PC-3 (cell line): ENCODE results near the gene SPINK1. TPM values are rescaled to one million over a fixed set of nuclear protein-coding genes. Genes with fewer than 3 reads are reported as not detected.
"Not testable (repeated sequence)": the region's sequence is repeated elsewhere in the genome, so short reads cannot be mapped to it uniquely, and the experiment has no call there.

Experiments used
- ATAC-seq: fragments of 200-7000 bp; cut with Tn5 transposase; 2 replicates; pipeline ENCODE4 v1.9.1; 2020; ENCODE audit warnings: mild to moderate bottlenecking, moderate library complexity
- BruUV-seq: library from RNA; stranded (reverse); fragments of 400-500 nt; replicated peaks from 2 replicates; lab custom pipeline; 2021; lab: Mats Ljungman, UMichigan
- CTCF ChIA-PET: fragments of 300-600 bp; sonication (Branson Sonifier 250); formaldehyde crosslinking; loops from one replicate; lab custom pipeline; 2022; ENCODE audit warnings: antibody characterized with exemption; lab: Charles Lee
- POLR2A ChIA-PET: fragments of 300-600 bp; sonication (Branson Sonifier 250); formaldehyde crosslinking; loops from one replicate; lab custom pipeline; 2022; ENCODE audit warnings: antibody characterized with exemption; ENCODE audit not compliant: unreplicated experiment; lab: Charles Lee
- DNase-seq: peaks from one replicate; pipeline ENCODE4 v3.0.0-alpha.2; 2015
- H2AFZ ChIP-seq: fragments of 300-600 bp; sonication (generic); 2 replicates; pipeline ENCODE4 v1.6.0; 2016; ENCODE audit warnings: antibody characterized with exemption, low read length
- H3F3A ChIP-seq: fragments of 300-600 bp; sonication (generic); one replicate; pipeline ENCODE4 v1.6.0; 2017; ENCODE audit warnings: antibody characterized with exemption, low read length, control low read depth, mild to moderate bottlenecking; ENCODE audit not compliant: unreplicated experiment
- H3K27ac ChIP-seq: fragments of 300-600 bp; sonication (generic); 2 replicates; pipeline ENCODE4 v1.5.1; 2016; ENCODE audit warnings: mild to moderate bottlenecking, low read length
- H3K27me3 ChIP-seq: fragments of 300-600 bp; sonication (generic); 2 replicates; pipeline ENCODE4 v1.6.1; 2016; ENCODE audit warnings: low read length, mixed read lengths
- H3K36me3 ChIP-seq: fragments of 300-600 bp; sonication (generic); 2 replicates; pipeline ENCODE4 v1.6.1; 2016; ENCODE audit warnings: low read depth, mixed run types, low read length, mixed read lengths
- H3K4me1 ChIP-seq: fragments of 300-600 bp; sonication (generic); 2 replicates; pipeline ENCODE4 v1.5.1; 2016; ENCODE audit warnings: low read length; ENCODE audit not compliant: insufficient read depth
- H3K4me2 ChIP-seq: fragments of 300-600 bp; sonication (generic); 2 replicates; pipeline ENCODE4 v1.6.0; 2016; ENCODE audit warnings: low read length
- H3K4me3 ChIP-seq: fragments of 300-600 bp; sonication (generic); 2 replicates; pipeline ENCODE4 v1.5.1; 2016; ENCODE audit warnings: mild to moderate bottlenecking, low read length, mixed read lengths
- H3K79me2 ChIP-seq: fragments of 300-600 bp; sonication (generic); 2 replicates; pipeline ENCODE4 v1.6.1; 2017; ENCODE audit warnings: low read length, mixed read lengths
- H3K9ac ChIP-seq: fragments of 300-600 bp; sonication (generic); 2 replicates; pipeline ENCODE4 v1.6.0; 2016; ENCODE audit warnings: mild to moderate bottlenecking, low read length
- H3K9me2 ChIP-seq: fragments of 300-600 bp; sonication (generic); replicated peaks from 2 replicates; pipeline ENCODE4 v1.6.1; 2016; ENCODE audit warnings: mixed run types, low read length, mixed read lengths
- H3K9me3 ChIP-seq: fragments of 300-600 bp; sonication (generic); 2 replicates; pipeline ENCODE4 v1.6.1; 2016; ENCODE audit warnings: low read length, mixed read lengths
- H4K20me1 ChIP-seq: fragments of 300-600 bp; sonication (generic); 2 replicates; pipeline ENCODE4 v1.6.1; 2016; ENCODE audit warnings: low read length, mixed read lengths
- EZH2 ChIP-seq: fragments of 300-600 bp; sonication (generic); IDR thresholded peaks from one replicate; pipeline ENCODE4 v1.6.1; 2017; ENCODE audit warnings: antibody characterized with exemption, mild to moderate bottlenecking, low read length; ENCODE audit not compliant: unreplicated experiment
- EZH2phosphoT487 ChIP-seq: fragments of 300-600 bp; sonication (generic); IDR thresholded peaks from 2 replicates; pipeline ENCODE4 v1.6.1; 2018; ENCODE audit warnings: mild to moderate bottlenecking, antibody characterized with exemption, low read length, borderline replicate concordance
- intact Hi-C: fragments of 100-400 bp; cut with micrococcal nuclease; formaldehyde crosslinking; loops from 2 replicates; pipeline ENCODE4 v1.9.0; 2023
- total RNA-seq: library from RNA; depleted of rRNA; stranded (reverse); fragments of >200 nt; gene quantifications from 2 replicates; pipeline ENCODE4 v1.2.3, GENCODE V29; 2014
- TF ChIP-seq, protein P1 (sequence below): fragments of 300-600 bp; sonication (generic); conservative IDR thresholded peaks from 2 replicates; pipeline ENCODE4 v1.5.1; 2017; ENCODE audit warnings: antibody characterized with exemption, low read depth, mild to moderate bottlenecking, low read length

The SPINK1 gene
- total RNA-seq, 1 experiment from 2014 or later, result not detected

GRCh38 chr5:147832541-147832940 lies 1.1 kb upstream of the SPINK1 start:
- no TSS peak for BruUV-seq
- H3K79me2 ChIP-seq, result no peaks in the 10 kb centered on the region
- H4K20me1 ChIP-seq, result no peaks in the 10 kb centered on the region
- intact Hi-C loops, result no loop called here
- ChIA-PET POLR2A (no interaction called here), CTCF (no interaction called here)
- H3K4me1 ChIP-seq, result peaks cover 23% of the 10 kb centered on the region
- H3K36me3 ChIP-seq, result no peaks in the 10 kb centered on the region
- H3K9ac ChIP-seq, result no peak overlapping the region
- H3K27me3 ChIP-seq, result no peaks in the 10 kb centered on the region
- no peak for TF ChIP-seq EZH2
- TF ChIP-seq, protein P1, sequence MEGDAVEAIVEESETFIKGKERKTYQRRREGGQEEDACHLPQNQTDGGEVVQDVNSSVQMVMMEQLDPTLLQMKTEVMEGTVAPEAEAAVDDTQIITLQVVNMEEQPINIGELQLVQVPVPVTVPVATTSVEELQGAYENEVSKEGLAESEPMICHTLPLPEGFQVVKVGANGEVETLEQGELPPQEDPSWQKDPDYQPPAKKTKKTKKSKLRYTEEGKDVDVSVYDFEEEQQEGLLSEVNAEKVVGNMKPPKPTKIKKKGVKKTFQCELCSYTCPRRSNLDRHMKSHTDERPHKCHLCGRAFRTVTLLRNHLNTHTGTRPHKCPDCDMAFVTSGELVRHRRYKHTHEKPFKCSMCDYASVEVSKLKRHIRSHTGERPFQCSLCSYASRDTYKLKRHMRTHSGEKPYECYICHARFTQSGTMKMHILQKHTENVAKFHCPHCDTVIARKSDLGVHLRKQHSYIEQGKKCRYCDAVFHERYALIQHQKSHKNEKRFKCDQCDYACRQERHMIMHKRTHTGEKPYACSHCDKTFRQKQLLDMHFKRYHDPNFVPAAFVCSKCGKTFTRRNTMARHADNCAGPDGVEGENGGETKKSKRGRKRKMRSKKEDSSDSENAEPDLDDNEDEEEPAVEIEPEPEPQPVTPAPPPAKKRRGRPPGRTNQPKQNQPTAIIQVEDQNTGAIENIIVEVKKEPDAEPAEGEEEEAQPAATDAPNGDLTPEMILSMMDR, result no peak
- no peak for TF ChIP-seq EZH2phosphoT487
- ATAC-seq (no peak), DNase-seq (no peak)
- no peaks in the 10 kb centered on the region for H3K9me3 ChIP-seq
- H3K27ac ChIP-seq, result no peak overlapping the region
- H3K4me2 ChIP-seq, result no peak overlapping the region
- no peaks in the 10 kb centered on the region for H3F3A ChIP-seq
- no peaks in the 10 kb centered on the region for H3K9me2 ChIP-seq
- H3K4me3 ChIP-seq, result no peak overlapping the region
- H2AFZ ChIP-seq, result no peak overlapping the region

DNA sequence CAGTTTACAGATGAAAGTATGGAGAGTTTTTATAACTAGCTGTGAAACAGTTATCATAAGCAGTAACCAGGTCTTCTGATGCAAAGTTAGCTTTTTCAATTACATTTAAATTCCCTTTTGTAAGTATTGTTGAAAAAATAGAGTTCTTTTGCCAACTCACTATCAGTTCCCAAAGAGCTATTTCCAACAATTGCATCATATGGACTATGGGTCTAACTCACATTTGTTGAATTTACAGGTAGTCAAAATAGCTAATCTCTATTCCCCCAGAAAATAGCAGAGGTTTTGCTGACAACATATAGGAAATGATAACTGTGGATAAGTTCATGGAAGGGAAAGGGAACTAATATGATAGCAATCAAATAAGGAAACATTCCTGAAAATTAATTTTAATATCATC lies 1.4 kb downstream of the SPINK1 start:
- no peak for TF ChIP-seq EZH2phosphoT487
- no peak for TF ChIP-seq EZH2
- TF ChIP-seq, protein P1, result no peak
- peaks cover 8% of the 10 kb centered on the region for H3K4me1 ChIP-seq
- no peak for DNase-seq
- no peaks in the 10 kb centered on the region for H3K27me3 ChIP-seq
- no peak overlapping the region for H2AFZ ChIP-seq
- H3K9me2 ChIP-seq, result no peaks in the 10 kb centered on the region
- no peaks in the 10 kb centered on the region for H3K79me2 ChIP-seq
- no peaks in the 10 kb centered on the region for H3K36me3 ChIP-seq
- no peak for ATAC-seq
- no peak overlapping the region for H3K9ac ChIP-seq
- H3F3A ChIP-seq, result no peaks in the 10 kb centered on the region
- BruUV-seq, result no TSS peak
- H4K20me1 ChIP-seq, result no peaks in the 10 kb centered on the region
- H3K27ac ChIP-seq, result no peak overlapping the region
- no peaks in the 10 kb centered on the region for H3K9me3 ChIP-seq
- H3K4me3 ChIP-seq, result no peak overlapping the region
- POLR2A ChIA-PET, result interaction anchor here (0.6 kb wide), 2 partner anchors 105 to 226 kb away, joined by 3 to 5 read pairs; no protein-coding TSS in a partner anchor
- intact Hi-C loops, result no loop called here
- H3K4me2 ChIP-seq, result no peak overlapping the region
- CTCF ChIA-PET, result no interaction called here

DNA sequence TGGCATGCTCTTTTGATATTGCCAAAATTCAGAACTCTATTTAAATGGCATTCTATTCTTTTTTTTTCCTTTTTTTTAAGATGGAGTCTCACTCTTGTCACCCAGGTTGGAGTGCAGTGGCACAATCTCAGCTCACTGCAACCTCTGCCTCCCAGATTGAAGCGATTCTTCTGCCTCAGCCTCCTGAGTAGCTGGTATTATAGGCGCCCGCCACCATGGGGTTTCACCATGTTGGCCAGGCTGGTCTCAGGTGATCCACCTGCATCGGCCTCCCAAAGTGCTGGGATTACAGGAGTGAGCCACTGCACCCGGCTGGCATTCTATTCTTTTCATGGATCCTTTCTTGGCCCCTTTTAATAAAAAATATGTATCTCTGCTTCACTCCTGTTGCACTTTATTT lies 4.5 kb downstream of the SPINK1 start:
- H3K9ac ChIP-seq, DNase-seq, POLR2A ChIA-PET, H4K20me1 ChIP-seq, H3K9me2 ChIP-seq, intact Hi-C loops, H3K27ac ChIP-seq, H3K36me3 ChIP-seq, H3K4me3 ChIP-seq, CTCF ChIA-PET, BruUV-seq, H2AFZ ChIP-seq, H3K27me3 ChIP-seq, H3K4me2 ChIP-seq, H3F3A ChIP-seq, ATAC-seq, H3K79me2 ChIP-seq, H3K4me1 ChIP-seq, H3K9me3 ChIP-seq: not testable (repeated sequence)
